ENCODE measurements around the gene TSHZ1.

TSHZ1 gene

GRCh38 chr18:75280427-75281280 lies 70.1 kb downstream of the TSHZ1 start:
- no peaks in the 10 kb centered on the region for H3K27me3 ChIP-seq (ENCODE audit: control insufficient read depth, insufficient read depth, low read length)
- H3K4me1 ChIP-seq (ENCODE audit: control insufficient read depth, insufficient read depth, low read length), result peaks cover 7% of the 10 kb centered on the region; the same call in 1 of the 2 replicates
- H3K36me3 ChIP-seq (ENCODE audit: control insufficient read depth, insufficient read depth, low read length), result no peaks in the 10 kb centered on the region
- no peak overlapping the region for H3K9ac ChIP-seq (ENCODE audit: low read length)
- no peaks in the 10 kb centered on the region for H3K9me3 ChIP-seq (ENCODE audit: control insufficient read depth, insufficient read depth, low read depth, low read length)
- H3K4me3 ChIP-seq (ENCODE audit: low read depth, low read length), result no peak overlapping the region
- H3K27ac ChIP-seq (ENCODE audit: low read depth, low read length), result no peak overlapping the region

GRCh38 chr18:75282746-75283145 lies 72.1 kb downstream of the TSHZ1 start:
- no peak overlapping the region for H3K27ac ChIP-seq (ENCODE audit: low read depth, low read length)
- no peak overlapping the region for H3K4me3 ChIP-seq (ENCODE audit: low read depth, low read length)
- no peaks in the 10 kb centered on the region for H3K4me1 ChIP-seq (ENCODE audit: control insufficient read depth, insufficient read depth, low read length)
- H3K36me3 ChIP-seq (ENCODE audit: control insufficient read depth, insufficient read depth, low read length), result no peaks in the 10 kb centered on the region
- H3K9me3 ChIP-seq (ENCODE audit: control insufficient read depth, insufficient read depth, low read depth, low read length), result no peaks in the 10 kb centered on the region
- H3K27me3 ChIP-seq (ENCODE audit: control insufficient read depth, insufficient read depth, low read length), result no peaks in the 10 kb centered on the region
- H3K9ac ChIP-seq (ENCODE audit: low read length), result no peak overlapping the region

- H3K9ac ChIP-seq (ENCODE audit: low read length), result no peak overlapping the region
- no peaks in the 10 kb centered on the region for H3K27me3 ChIP-seq (ENCODE audit: control insufficient read depth, insufficient read depth, low read length)
- H3K9me3 ChIP-seq (ENCODE audit: control insufficient read depth, insufficient read depth, low read depth, low read length), result no peaks in the 10 kb centered on the region
- H3K4me3 ChIP-seq (ENCODE audit: low read depth, low read length), result no peak overlapping the region
- H3K27ac ChIP-seq (ENCODE audit: low read depth, low read length), result no peak overlapping the region
- H3K4me1 ChIP-seq (ENCODE audit: control insufficient read depth, insufficient read depth, low read length), result no peaks in the 10 kb centered on the region
- H3K36me3 ChIP-seq (ENCODE audit: control insufficient read depth, insufficient read depth, low read length), result no peaks in the 10 kb centered on the region
These were observed 73.1 kb downstream of the TSHZ1 start for GRCh38 chr18:75283731-75284130.

- H3K9ac ChIP-seq (ENCODE audit: low read length), result no peak overlapping the region
- no peak overlapping the region for H3K4me3 ChIP-seq (ENCODE audit: low read depth, low read length)
- no peaks in the 10 kb centered on the region for H3K27me3 ChIP-seq (ENCODE audit: control insufficient read depth, insufficient read depth, low read length)
- no peaks in the 10 kb centered on the region for H3K4me1 ChIP-seq (ENCODE audit: control insufficient read depth, insufficient read depth, low read length)
- H3K9me3 ChIP-seq (ENCODE audit: control insufficient read depth, insufficient read depth, low read depth, low read length), result no peaks in the 10 kb centered on the region
- no peak overlapping the region for H3K27ac ChIP-seq (ENCODE audit: low read depth, low read length)
- H3K36me3 ChIP-seq (ENCODE audit: control insufficient read depth, insufficient read depth, low read length), result no peaks in the 10 kb centered on the region
These were observed 74.0 kb downstream of the TSHZ1 start for GRCh38 chr18:75284566-75284965.

- Histone ChIP-seq H3K36me3 (ENCODE audit: control insufficient read depth, insufficient read depth, low read length) (no peaks in the 10 kb centered on the region), H3K4me3 (ENCODE audit: low read depth, low read length) (no peak overlapping the region)
These were observed 75.3 kb downstream of the TSHZ1 start for GRCh38 chr18:75285876-75286275.

GRCh38 chr18:75287006-75287405 lies 76.4 kb downstream of the TSHZ1 start:
- Histone ChIP-seq H3K4me3 (ENCODE audit: low read depth, low read length) (no peak overlapping the region), H3K27ac (ENCODE audit: low read depth, low read length) (no peak overlapping the region), H3K27me3 (ENCODE audit: control insufficient read depth, insufficient read depth, low read length) (no peaks in the 10 kb centered on the region), H3K9ac (ENCODE audit: low read length) (no peak overlapping the region), H3K9me3 (ENCODE audit: control insufficient read depth, insufficient read depth, low read depth, low read length) (no peaks in the 10 kb centered on the region), H3K36me3 (ENCODE audit: control insufficient read depth, insufficient read depth, low read length) (no peaks in the 10 kb centered on the region), H3K4me1 (ENCODE audit: control insufficient read depth, insufficient read depth, low read length) (no peaks in the 10 kb centered on the region)

More at GRCh38 chr18:75285876-75286275, 75.3 kb downstream of the TSHZ1 start:
- Histone ChIP-seq H3K9ac (ENCODE audit: low read length) (no peak overlapping the region), H3K27ac (ENCODE audit: low read depth, low read length) (no peak overlapping the region), H3K9me3 (ENCODE audit: control insufficient read depth, insufficient read depth, low read depth, low read length) (no peaks in the 10 kb centered on the region), H3K27me3 (ENCODE audit: control insufficient read depth, insufficient read depth, low read length) (no peaks in the 10 kb centered on the region), H3K4me1 (ENCODE audit: control insufficient read depth, insufficient read depth, low read length) (no peaks in the 10 kb centered on the region)

GRCh38 chr18:75287700-75288099 lies 77.1 kb downstream of the TSHZ1 start:
- no peaks in the 10 kb centered on the region for H3K36me3 ChIP-seq (ENCODE audit: control insufficient read depth, insufficient read depth, low read length)
- no peak overlapping the region for H3K4me3 ChIP-seq (ENCODE audit: low read depth, low read length)
- no peaks in the 10 kb centered on the region for H3K27me3 ChIP-seq (ENCODE audit: control insufficient read depth, insufficient read depth, low read length)

GRCh38 chr18:75289761-75290160 lies 79.2 kb downstream of the TSHZ1 start:
- Histone ChIP-seq H3K27ac (ENCODE audit: low read depth, low read length) (no peak overlapping the region), H3K4me1 (ENCODE audit: control insufficient read depth, insufficient read depth, low read length) (no peaks in the 10 kb centered on the region), H3K36me3 (ENCODE audit: control insufficient read depth, insufficient read depth, low read length) (no peaks in the 10 kb centered on the region), H3K4me3 (ENCODE audit: low read depth, low read length) (no peak overlapping the region), H3K9me3 (ENCODE audit: control insufficient read depth, insufficient read depth, low read depth, low read length) (no peaks in the 10 kb centered on the region), H3K27me3 (ENCODE audit: control insufficient read depth, insufficient read depth, low read length) (no peaks in the 10 kb centered on the region), H3K9ac (ENCODE audit: low read length) (no peak overlapping the region)

More at GRCh38 chr18:75287700-75288099, 77.1 kb downstream of the TSHZ1 start:
- Histone ChIP-seq H3K9ac (ENCODE audit: low read length) (no peak overlapping the region), H3K27ac (ENCODE audit: low read depth, low read length) (no peak overlapping the region), H3K9me3 (ENCODE audit: control insufficient read depth, insufficient read depth, low read depth, low read length) (no peaks in the 10 kb centered on the region), H3K4me1 (ENCODE audit: control insufficient read depth, insufficient read depth, low read length) (no peaks in the 10 kb centered on the region)

GRCh38 chr18:75290737-75291358 lies 80.3 kb downstream of the TSHZ1 start:
- no peak overlapping the region for H3K9ac ChIP-seq (ENCODE audit: low read length)
- no peak overlapping the region for H3K4me3 ChIP-seq (ENCODE audit: low read depth, low read length)
- H3K36me3 ChIP-seq (ENCODE audit: control insufficient read depth, insufficient read depth, low read length), result no peaks in the 10 kb centered on the region
- H3K27ac ChIP-seq (ENCODE audit: low read depth, low read length), result no peak overlapping the region
- H3K9me3 ChIP-seq (ENCODE audit: control insufficient read depth, insufficient read depth, low read depth, low read length), result no peaks in the 10 kb centered on the region
- H3K27me3 ChIP-seq (ENCODE audit: control insufficient read depth, insufficient read depth, low read length), result no peaks in the 10 kb centered on the region
- H3K4me1 ChIP-seq (ENCODE audit: control insufficient read depth, insufficient read depth, low read length), result no peaks in the 10 kb centered on the region

GRCh38 chr18:75291460-75291859 lies 80.9 kb downstream of the TSHZ1 start:
- Histone ChIP-seq H3K4me3 (ENCODE audit: low read depth, low read length) (no peak overlapping the region), H3K9ac (ENCODE audit: low read length) (no peak overlapping the region), H3K27ac (ENCODE audit: low read depth, low read length) (no peak overlapping the region), H3K36me3 (ENCODE audit: control insufficient read depth, insufficient read depth, low read length) (no peaks in the 10 kb centered on the region), H3K27me3 (ENCODE audit: control insufficient read depth, insufficient read depth, low read length) (no peaks in the 10 kb centered on the region), H3K4me1 (ENCODE audit: control insufficient read depth, insufficient read depth, low read length) (no peaks in the 10 kb centered on the region), H3K9me3 (ENCODE audit: control insufficient read depth, insufficient read depth, low read depth, low read length) (no peaks in the 10 kb centered on the region)

GRCh38 chr18:75293591-75293990 lies 83.0 kb downstream of the TSHZ1 start:
- no peak overlapping the region for H3K27ac ChIP-seq (ENCODE audit: low read depth, low read length)
- no peaks in the 10 kb centered on the region for H3K4me1 ChIP-seq (ENCODE audit: control insufficient read depth, insufficient read depth, low read length)
- no peaks in the 10 kb centered on the region for H3K9me3 ChIP-seq (ENCODE audit: control insufficient read depth, insufficient read depth, low read depth, low read length)
- no peak overlapping the region for H3K9ac ChIP-seq (ENCODE audit: low read length)
- H3K36me3 ChIP-seq (ENCODE audit: control insufficient read depth, insufficient read depth, low read length), result no peaks in the 10 kb centered on the region
- no peaks in the 10 kb centered on the region for H3K27me3 ChIP-seq (ENCODE audit: control insufficient read depth, insufficient read depth, low read length)
- no peak overlapping the region for H3K4me3 ChIP-seq (ENCODE audit: low read depth, low read length)

Measured in HUES6 (cell line).